ENCODE data around the gene GAPVD1.
"Not testable (repeated sequence)": the region's sequence is repeated elsewhere in the genome, so short reads cannot be mapped to it uniquely, and the experiment has no call there.

The GAPVD1 gene

GRCh38 chr9:125296843-125297372 lies 35.3 kb downstream of the GAPVD1 start:
- DNase-seq, result no peak
- in situ Hi-C loops (cut with MboI; ENCODE audit: low pct_unique_long_range_greater_than_20kb, low sequenced_read_pairs), result no loop called here

- in situ Hi-C loops (cut with MboI; ENCODE audit: low pct_unique_long_range_greater_than_20kb, low sequenced_read_pairs), result no loop called here
- DNase-seq, result no peak
These were observed 36.3 kb downstream of the GAPVD1 start for GRCh38 chr9:125297917-125298316.

- in situ Hi-C loops (cut with MboI; ENCODE audit: low pct_unique_long_range_greater_than_20kb, low sequenced_read_pairs), result no loop called here
- no peak for DNase-seq
These were observed 40.6 kb downstream of the GAPVD1 start for GRCh38 chr9:125302241-125302640.

- DNase-seq, result no peak
- in situ Hi-C loops (cut with MboI; ENCODE audit: low pct_unique_long_range_greater_than_20kb, low sequenced_read_pairs), result no loop called here
These were observed 42.6 kb downstream of the GAPVD1 start for GRCh38 chr9:125304273-125304672.

GRCh38 chr9:125312411-125312810 lies 50.8 kb downstream of the GAPVD1 start:
- in situ Hi-C loops (cut with MboI; ENCODE audit: low pct_unique_long_range_greater_than_20kb, low sequenced_read_pairs), result no loop called here
- DNase-seq, result no peak

- in situ Hi-C loops (cut with MboI; ENCODE audit: low pct_unique_long_range_greater_than_20kb, low sequenced_read_pairs); DNase-seq: not testable (repeated sequence)
These were observed 54.7 kb downstream of the GAPVD1 start for GRCh38 chr9:125316359-125316758.

GRCh38 chr9:125317704-125318103 lies 56.1 kb downstream of the GAPVD1 start:
- DNase-seq, result peak; percentile 18
- in situ Hi-C loops (cut with MboI; ENCODE audit: low pct_unique_long_range_greater_than_20kb, low sequenced_read_pairs), result no loop called here

- in situ Hi-C loops (cut with MboI; ENCODE audit: low pct_unique_long_range_greater_than_20kb, low sequenced_read_pairs), result no loop called here
- no peak for DNase-seq
These were observed 59.9 kb downstream of the GAPVD1 start for GRCh38 chr9:125321496-125321895.

GRCh38 chr9:125323615-125324014 lies 62.0 kb downstream of the GAPVD1 start:
- in situ Hi-C loops (cut with MboI; ENCODE audit: low pct_unique_long_range_greater_than_20kb, low sequenced_read_pairs), result no loop called here
- DNase-seq, result no peak

GRCh38 chr9:125325826-125326225 lies 64.2 kb downstream of the GAPVD1 start:
- in situ Hi-C loops (cut with MboI; ENCODE audit: low pct_unique_long_range_greater_than_20kb, low sequenced_read_pairs), result no loop called here
- DNase-seq, result no peak

- in situ Hi-C loops (cut with MboI; ENCODE audit: low pct_unique_long_range_greater_than_20kb, low sequenced_read_pairs), result no loop called here
- no peak for DNase-seq
These were observed 68.4 kb downstream of the GAPVD1 start for GRCh38 chr9:125329978-125330377.

- in situ Hi-C loops (cut with MboI; ENCODE audit: low pct_unique_long_range_greater_than_20kb, low sequenced_read_pairs), result no loop called here
- no peak for DNase-seq
These were observed 69.0 kb downstream of the GAPVD1 start for GRCh38 chr9:125330587-125330986.

GRCh38 chr9:125332527-125332926 lies 70.9 kb downstream of the GAPVD1 start:
- in situ Hi-C loops (cut with MboI; ENCODE audit: low pct_unique_long_range_greater_than_20kb, low sequenced_read_pairs), result no loop called here
- peak; percentile 16 for DNase-seq

GRCh38 chr9:125337236-125337635 lies 75.6 kb downstream of the GAPVD1 start:
- in situ Hi-C loops (cut with MboI; ENCODE audit: low pct_unique_long_range_greater_than_20kb, low sequenced_read_pairs), result no loop called here
- no peak for DNase-seq

GRCh38 chr9:125338929-125339328 lies 77.3 kb downstream of the GAPVD1 start:
- DNase-seq, result no peak
- in situ Hi-C loops (cut with MboI; ENCODE audit: low pct_unique_long_range_greater_than_20kb, low sequenced_read_pairs), result no loop called here

GRCh38 chr9:125341566-125341965 lies 79.9 kb downstream of the GAPVD1 start:
- no peak for DNase-seq
- in situ Hi-C loops (cut with MboI; ENCODE audit: low pct_unique_long_range_greater_than_20kb, low sequenced_read_pairs), result no loop called here

- in situ Hi-C loops (cut with MboI; ENCODE audit: low pct_unique_long_range_greater_than_20kb, low sequenced_read_pairs), result no loop called here
- no peak for DNase-seq
These were observed 82.1 kb downstream of the GAPVD1 start for GRCh38 chr9:125343518-125344275.

- in situ Hi-C loops (cut with MboI; ENCODE audit: low pct_unique_long_range_greater_than_20kb, low sequenced_read_pairs), result no loop called here
- no peak for DNase-seq
These were observed 84.6 kb downstream of the GAPVD1 start for GRCh38 chr9:125346080-125346732.

- no peak for DNase-seq
- in situ Hi-C loops (cut with MboI; ENCODE audit: low pct_unique_long_range_greater_than_20kb, low sequenced_read_pairs), result no loop called here
These were observed 94.0 kb downstream of the GAPVD1 start for GRCh38 chr9:125355601-125356000.

GRCh38 chr9:125356032-125356431 lies 94.4 kb downstream of the GAPVD1 start:
- in situ Hi-C loops (cut with MboI; ENCODE audit: low pct_unique_long_range_greater_than_20kb, low sequenced_read_pairs), result no loop called here
- no peak for DNase-seq

GRCh38 chr9:125359011-125359410 lies 97.4 kb downstream of the GAPVD1 start:
- in situ Hi-C loops (cut with MboI; ENCODE audit: low pct_unique_long_range_greater_than_20kb, low sequenced_read_pairs), result no loop called here
- DNase-seq, result no peak
